ENCODE results near the gene LRIG3.

- TF ChIP-seq CTCF (IDR thresholded peaks at IDR 0.05) (no peak), POLR2A (IDR thresholded peaks at IDR 0.05) (peak in 1 of 4 donors; percentile 16)
Measured at GRCh38 chr12:58919231-58920101, 838 bp downstream of the LRIG3 start.

Measured in esophagus squamous epithelium (tissue), 4 donors.